Cerebellar cortex (tissue), 1 donor: ENCODE results near the gene TMEM213.

Experiments
- DNase-seq: peaks from one replicate; pipeline ENCODE4 v3.0.0-alpha.2; 2015; ENCODE audit warnings: low spot score

TMEM213 gene

DNA sequence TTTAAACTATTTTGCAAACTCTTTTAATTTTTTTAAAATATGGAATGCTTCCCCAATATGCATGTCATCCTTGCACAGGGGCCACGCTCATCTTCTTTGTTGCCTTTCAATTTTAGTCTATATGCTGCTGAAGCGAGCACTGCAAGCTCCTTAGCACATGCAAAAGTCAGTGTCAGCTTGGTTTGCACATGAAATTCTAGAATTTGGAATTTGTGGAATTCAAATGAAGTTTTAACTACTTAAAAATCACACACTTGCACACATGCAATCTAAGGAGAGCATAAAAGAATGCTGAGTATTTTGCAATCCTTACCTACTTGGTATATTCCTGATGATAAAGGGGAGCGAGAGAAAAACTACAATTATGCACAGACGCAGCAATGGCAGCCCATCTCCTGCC lies 78.5 kb downstream of the TMEM213 start:
- no peak for DNase-seq

DNA sequence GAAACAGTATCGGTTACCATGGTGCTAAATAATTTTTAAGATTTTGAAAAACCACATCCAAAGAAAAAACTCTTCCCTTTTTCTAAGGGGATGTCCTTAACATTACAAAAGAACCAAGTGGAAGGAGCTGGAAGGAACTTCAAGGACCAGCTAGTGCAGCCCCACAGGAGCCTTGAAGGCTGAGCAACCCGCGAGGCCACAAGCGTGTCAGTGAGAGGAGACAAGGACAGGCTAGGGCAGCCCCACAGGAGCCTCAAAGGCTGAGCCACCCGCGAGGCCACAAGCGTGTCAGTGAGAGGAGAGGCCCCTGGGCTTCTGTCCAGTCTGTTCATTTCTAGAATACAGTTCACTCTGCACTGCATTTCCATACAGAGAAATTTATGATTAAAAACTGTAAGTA lies 80.3 kb downstream of the TMEM213 start:
- DNase-seq: no peak

DNA sequence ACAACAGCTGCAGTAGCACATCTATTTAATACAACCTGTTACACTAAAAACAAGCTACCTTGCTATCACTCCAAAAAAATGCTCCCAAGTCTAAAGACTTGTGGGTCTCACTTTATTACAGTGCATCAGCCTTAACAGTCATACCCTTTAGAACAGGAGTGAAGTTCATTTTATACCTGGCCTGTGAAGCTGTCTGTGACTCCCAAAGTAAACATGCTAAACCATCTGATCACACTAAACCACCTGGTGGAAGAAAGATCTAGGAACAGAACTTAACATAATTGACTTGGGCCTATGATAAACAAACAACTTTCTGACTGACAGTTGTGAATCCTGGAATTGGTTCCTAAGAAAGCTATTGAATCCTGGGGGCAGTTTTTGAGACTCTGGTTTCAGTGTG lies 81.1 kb downstream of the TMEM213 start:
- DNase-seq: no peak

DNA sequence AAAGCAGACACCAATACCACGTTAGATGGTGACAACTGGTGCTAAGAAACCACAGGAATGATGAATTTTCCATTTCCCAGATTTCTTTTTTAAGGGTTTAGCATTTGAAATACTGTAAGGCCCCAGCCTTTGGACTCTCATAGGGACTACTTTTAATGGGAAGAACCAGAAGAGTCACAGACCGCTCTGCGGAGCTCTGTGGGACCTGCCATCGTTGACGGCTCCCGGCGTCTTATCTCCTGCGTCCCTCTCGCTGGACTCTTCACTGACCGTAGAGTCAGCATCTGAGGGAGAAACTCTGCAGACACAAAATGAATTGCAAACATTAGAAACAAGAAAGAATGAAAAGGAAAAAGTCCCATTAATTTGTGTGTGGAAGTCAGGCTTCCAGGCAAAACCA lies 81.6 kb downstream of the TMEM213 start:
- DNase-seq: no peak

DNA sequence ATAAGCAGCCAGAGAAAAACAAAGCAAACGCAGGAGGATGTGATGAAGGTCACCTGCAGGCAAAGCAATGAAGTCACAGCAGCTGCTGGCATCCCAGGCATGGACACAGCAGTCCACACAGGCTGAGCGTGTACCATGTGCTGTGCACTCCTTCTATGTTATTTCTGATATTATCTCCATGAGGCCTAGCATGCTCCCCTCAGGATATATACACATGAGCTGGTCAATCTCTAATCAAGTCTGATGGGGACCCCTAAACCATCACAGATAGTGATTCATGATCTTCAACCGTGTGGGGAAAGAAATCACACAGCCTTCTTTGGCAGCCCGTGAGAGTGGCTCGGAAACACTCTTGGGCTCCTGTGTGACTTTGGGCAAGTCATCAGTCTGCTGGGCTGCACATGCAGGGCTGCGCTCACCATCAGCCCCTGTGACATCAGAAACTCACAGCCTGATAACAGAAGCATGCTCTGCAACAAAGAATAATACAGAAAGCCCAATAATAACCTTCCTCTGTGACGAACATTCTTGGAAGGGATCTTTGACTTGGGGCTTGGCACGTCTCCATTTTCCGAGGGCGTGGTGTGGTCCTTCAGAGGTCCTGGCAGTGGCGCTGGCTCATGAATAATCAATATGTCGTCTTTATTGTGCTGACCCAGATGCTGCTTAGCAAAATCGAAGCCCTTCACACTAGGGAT lies 83.2 kb downstream of the TMEM213 start:
- DNase-seq: no peak

DNA sequence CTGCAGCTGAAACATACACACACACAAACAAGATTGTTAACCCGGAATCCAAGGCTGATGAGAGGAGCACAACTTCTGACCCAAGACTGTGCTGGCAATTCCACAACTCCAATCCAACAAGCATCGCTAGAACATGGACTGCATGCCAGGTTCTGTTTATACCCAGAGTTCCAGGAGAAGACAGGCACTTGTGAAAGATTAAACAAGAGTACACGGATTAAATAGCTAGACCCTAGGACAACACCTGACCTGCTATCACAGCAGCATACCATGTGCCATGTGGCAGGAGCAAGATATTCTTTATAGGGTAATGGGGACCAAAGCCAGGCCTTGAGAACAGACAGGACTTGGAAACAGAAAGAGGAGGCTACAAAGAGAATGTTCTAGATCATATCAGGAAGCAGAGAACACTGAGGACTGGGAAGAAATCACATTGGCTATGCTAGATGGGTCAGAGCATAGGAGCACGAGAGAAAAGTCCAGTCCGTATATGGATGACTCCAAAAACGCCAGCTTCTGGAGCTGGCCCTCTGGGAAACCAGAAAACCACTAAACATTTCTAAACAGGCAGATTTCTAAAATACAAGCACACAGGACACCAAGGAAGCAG lies 83.9 kb downstream of the TMEM213 start:
- no peak for DNase-seq

DNA sequence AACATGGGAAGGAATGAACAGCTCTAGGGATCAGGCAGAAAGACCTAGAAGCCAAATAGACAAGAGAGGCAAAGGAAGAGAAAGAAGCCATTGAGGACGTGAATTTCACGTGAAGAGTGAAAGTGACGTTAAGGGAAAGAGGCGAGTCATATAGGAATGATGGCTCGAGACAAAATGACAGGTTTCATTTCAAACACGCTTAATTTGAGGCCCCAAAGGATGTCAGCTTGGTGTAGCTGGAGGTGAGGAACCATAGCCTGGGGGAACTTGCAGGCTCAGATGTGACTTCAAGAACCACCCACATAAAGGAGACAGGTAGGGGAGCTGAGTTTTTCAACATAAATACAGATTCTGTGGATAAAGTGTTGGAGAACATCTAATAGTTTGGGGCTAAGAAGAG lies 84.5 kb downstream of the TMEM213 start:
- DNase-seq: no peak

DNA sequence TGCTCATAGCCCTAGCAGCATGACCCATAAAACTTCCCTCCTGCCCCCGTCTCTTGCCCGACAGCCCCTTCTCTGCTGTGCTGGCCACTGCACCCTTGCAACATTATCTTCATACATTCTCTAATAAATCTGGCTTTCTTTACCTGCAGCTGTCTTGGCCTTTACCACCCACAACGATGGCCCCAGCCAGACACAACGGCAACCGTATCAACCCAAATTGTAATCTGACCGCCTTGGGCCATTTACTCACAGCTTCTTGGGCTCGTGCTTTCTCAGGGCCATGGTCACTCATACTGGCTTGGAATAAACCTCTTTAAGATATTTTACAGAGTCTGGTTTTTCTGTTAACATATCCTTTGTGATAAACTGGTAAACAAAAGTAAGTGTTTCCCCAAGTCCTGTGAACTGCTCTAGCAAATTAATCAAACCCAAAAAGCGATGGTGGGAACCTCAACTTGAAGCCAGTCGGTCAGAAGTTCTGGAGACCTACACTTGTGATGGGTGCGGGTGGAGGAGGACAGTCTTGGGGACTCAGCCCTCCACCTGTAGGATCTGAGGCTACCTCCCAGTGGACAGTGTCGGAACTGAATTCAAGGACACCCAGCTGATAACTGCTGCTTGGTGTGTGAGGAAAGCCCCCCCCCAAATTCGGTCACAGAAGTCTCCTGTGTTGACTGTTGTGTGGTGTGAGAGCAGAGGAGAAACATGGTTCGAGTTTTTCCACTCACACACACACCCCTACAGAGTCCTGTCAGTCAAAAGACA lies 87.8 kb downstream of the TMEM213 start:
- DNase-seq: no peak

DNA sequence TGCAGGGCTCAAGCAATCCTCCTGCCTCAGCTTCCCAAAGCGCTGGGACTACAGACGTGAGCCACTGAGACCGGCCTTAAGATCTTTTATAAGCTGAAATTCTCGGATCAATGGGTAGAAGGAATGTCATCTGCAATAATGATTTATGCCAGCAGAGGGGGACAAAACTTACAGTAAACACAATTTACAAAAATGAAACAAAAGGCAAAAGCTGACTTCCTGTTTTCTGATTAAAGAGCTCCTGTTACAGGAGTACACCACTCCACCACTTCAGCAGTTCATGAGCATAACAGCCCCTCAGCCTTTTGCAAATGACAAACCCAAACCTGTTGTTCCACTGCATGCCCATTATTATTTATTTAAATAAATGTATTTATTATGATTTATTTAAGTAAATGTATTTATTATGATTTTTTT lies 88.7 kb downstream of the TMEM213 start:
- peak; percentile 34 for DNase-seq

DNA sequence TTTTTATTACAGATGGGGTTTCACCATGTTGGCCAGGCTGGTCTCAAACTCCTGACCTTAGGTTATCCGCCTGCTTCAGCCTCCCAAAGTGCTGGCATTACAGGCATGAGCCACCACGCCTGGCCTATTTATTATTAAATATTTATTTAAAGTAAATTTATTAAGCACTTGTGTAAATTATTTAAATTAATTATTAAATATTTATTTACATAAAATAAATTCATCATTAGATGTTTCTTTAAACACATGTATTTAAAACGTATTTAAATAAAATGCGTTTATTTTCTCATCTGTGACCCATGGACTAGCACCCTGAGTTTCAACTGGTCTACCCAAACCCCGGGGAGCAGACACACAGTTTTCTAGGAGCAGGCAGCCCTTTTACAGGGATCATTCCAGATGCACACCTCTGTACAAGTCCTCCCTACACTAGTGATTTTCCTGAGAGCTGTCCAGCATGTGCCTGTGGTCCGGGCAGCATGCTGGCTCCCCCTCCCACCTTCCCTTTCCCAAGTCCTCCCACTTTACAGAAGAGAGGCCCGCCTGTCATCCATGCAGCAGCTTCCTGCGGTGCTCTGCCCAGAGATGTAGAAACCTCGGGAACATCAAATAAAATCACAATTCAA lies 89.4 kb downstream of the TMEM213 start:
- DNase-seq: no peak
